Measurements from ENCODE around the gene OTOG.
"Not testable (repeated sequence)": the region's sequence is repeated elsewhere in the genome, so short reads cannot be mapped to it uniquely, and the experiment has no call there.

Gene OTOG

GRCh38 chr11:17613428-17613962, 66.4 kb downstream of the OTOG start:
- H3K36me3 ChIP-seq (ENCODE audit: control insufficient read depth, insufficient read depth, low read length), result no peaks in the 10 kb centered on the region
- peaks cover 3% of the 10 kb centered on the region; the same call in 1 of the 2 replicates for H3K27me3 ChIP-seq (ENCODE audit: control insufficient read depth, insufficient read depth, low read length)
- no peak overlapping the region for H3K4me3 ChIP-seq (ENCODE audit: low read depth, low read length)
- no peak overlapping the region for H3K27ac ChIP-seq (ENCODE audit: low read depth, low read length)
- H3K9me3 ChIP-seq (ENCODE audit: control insufficient read depth, insufficient read depth, low read depth, low read length), result no peaks in the 10 kb centered on the region
- no peak overlapping the region for H3K9ac ChIP-seq (ENCODE audit: low read length)
- no peaks in the 10 kb centered on the region for H3K4me1 ChIP-seq (ENCODE audit: control insufficient read depth, insufficient read depth, low read length)

GRCh38 chr11:17613983-17614382, 66.9 kb downstream of the OTOG start:
- Histone ChIP-seq H3K27ac (ENCODE audit: low read depth, low read length) (no peak overlapping the region), H3K9me3 (ENCODE audit: control insufficient read depth, insufficient read depth, low read depth, low read length) (no peaks in the 10 kb centered on the region), H3K9ac (ENCODE audit: low read length) (no peak overlapping the region), H3K4me3 (ENCODE audit: low read depth, low read length) (no peak overlapping the region), H3K36me3 (ENCODE audit: control insufficient read depth, insufficient read depth, low read length) (no peaks in the 10 kb centered on the region), H3K27me3 (ENCODE audit: control insufficient read depth, insufficient read depth, low read length) (peaks cover 3% of the 10 kb centered on the region; the same call in 1 of the 2 replicates), H3K4me1 (ENCODE audit: control insufficient read depth, insufficient read depth, low read length) (no peaks in the 10 kb centered on the region)

GRCh38 chr11:17622711-17623110, 75.7 kb downstream of the OTOG start:
- H3K27me3 ChIP-seq (ENCODE audit: control insufficient read depth, insufficient read depth, low read length), result peaks cover 19% of the 10 kb centered on the region

GRCh38 chr11:17629113-17629512, 82.1 kb downstream of the OTOG start:
- peaks cover 26% of the 10 kb centered on the region for H3K27me3 ChIP-seq (ENCODE audit: control insufficient read depth, insufficient read depth, low read length)
- H3K36me3 ChIP-seq (ENCODE audit: control insufficient read depth, insufficient read depth, low read length), result no peaks in the 10 kb centered on the region
- H3K9me3 ChIP-seq (ENCODE audit: control insufficient read depth, insufficient read depth, low read depth, low read length), result no peaks in the 10 kb centered on the region
- peaks cover 3% of the 10 kb centered on the region; the same call in 1 of the 2 replicates for H3K4me1 ChIP-seq (ENCODE audit: control insufficient read depth, insufficient read depth, low read length)
- H3K27ac ChIP-seq (ENCODE audit: low read depth, low read length), result no peak overlapping the region
- H3K9ac ChIP-seq (ENCODE audit: low read length), result no peak overlapping the region
- no peak overlapping the region for H3K4me3 ChIP-seq (ENCODE audit: low read depth, low read length)

More at GRCh38 chr11:17622711-17623110, 75.7 kb downstream of the OTOG start:
- H3K36me3 ChIP-seq (ENCODE audit: control insufficient read depth, insufficient read depth, low read length); H3K9ac ChIP-seq (ENCODE audit: low read length); H3K9me3 ChIP-seq (ENCODE audit: control insufficient read depth, insufficient read depth, low read depth, low read length); H3K4me1 ChIP-seq (ENCODE audit: control insufficient read depth, insufficient read depth, low read length); H3K27ac ChIP-seq (ENCODE audit: low read depth, low read length); H3K4me3 ChIP-seq (ENCODE audit: low read depth, low read length): not testable (repeated sequence)

GRCh38 chr11:17630936-17631335, 83.9 kb downstream of the OTOG start:
- no peaks in the 10 kb centered on the region for H3K36me3 ChIP-seq (ENCODE audit: control insufficient read depth, insufficient read depth, low read length)
- peaks cover 16% of the 10 kb centered on the region; the same call in 1 of the 2 replicates for H3K27me3 ChIP-seq (ENCODE audit: control insufficient read depth, insufficient read depth, low read length)
- no peak overlapping the region for H3K4me3 ChIP-seq (ENCODE audit: low read depth, low read length)
- H3K9me3 ChIP-seq (ENCODE audit: control insufficient read depth, insufficient read depth, low read depth, low read length), result no peaks in the 10 kb centered on the region
- H3K9ac ChIP-seq (ENCODE audit: low read length), result no peak overlapping the region
- H3K27ac ChIP-seq (ENCODE audit: low read depth, low read length), result no peak overlapping the region
- H3K4me1 ChIP-seq (ENCODE audit: control insufficient read depth, insufficient read depth, low read length), result peaks cover 3% of the 10 kb centered on the region; the same call in 1 of the 2 replicates

GRCh38 chr11:17631702-17632365, 84.8 kb downstream of the OTOG start:
- peaks cover 12% of the 10 kb centered on the region; the same call in 1 of the 2 replicates for H3K27me3 ChIP-seq (ENCODE audit: control insufficient read depth, insufficient read depth, low read length)
- no peaks in the 10 kb centered on the region for H3K9me3 ChIP-seq (ENCODE audit: control insufficient read depth, insufficient read depth, low read depth, low read length)
- no peak overlapping the region for H3K9ac ChIP-seq (ENCODE audit: low read length)
- H3K4me3 ChIP-seq (ENCODE audit: low read depth, low read length), result no peak overlapping the region
- peaks cover 3% of the 10 kb centered on the region; the same call in 1 of the 2 replicates for H3K4me1 ChIP-seq (ENCODE audit: control insufficient read depth, insufficient read depth, low read length)
- H3K36me3 ChIP-seq (ENCODE audit: control insufficient read depth, insufficient read depth, low read length), result no peaks in the 10 kb centered on the region
- H3K27ac ChIP-seq (ENCODE audit: low read depth, low read length), result no peak overlapping the region

GRCh38 chr11:17633279-17633986, 86.4 kb downstream of the OTOG start:
- peaks cover 5% of the 10 kb centered on the region; the same call in 1 of the 2 replicates for H3K27me3 ChIP-seq (ENCODE audit: control insufficient read depth, insufficient read depth, low read length)
- no peak overlapping the region for H3K9ac ChIP-seq (ENCODE audit: low read length)
- no peaks in the 10 kb centered on the region for H3K9me3 ChIP-seq (ENCODE audit: control insufficient read depth, insufficient read depth, low read depth, low read length)
- no peaks in the 10 kb centered on the region for H3K36me3 ChIP-seq (ENCODE audit: control insufficient read depth, insufficient read depth, low read length)
- H3K4me1 ChIP-seq (ENCODE audit: control insufficient read depth, insufficient read depth, low read length), result peaks cover 3% of the 10 kb centered on the region; the same call in 1 of the 2 replicates
- no peak overlapping the region for H3K4me3 ChIP-seq (ENCODE audit: low read depth, low read length)
- no peak overlapping the region for H3K27ac ChIP-seq (ENCODE audit: low read depth, low read length)

- no peaks in the 10 kb centered on the region for H3K36me3 ChIP-seq (ENCODE audit: control insufficient read depth, insufficient read depth, low read length)
- H3K4me1 ChIP-seq (ENCODE audit: control insufficient read depth, insufficient read depth, low read length), result peaks cover 3% of the 10 kb centered on the region; the same call in 1 of the 2 replicates
- no peak overlapping the region for H3K4me3 ChIP-seq (ENCODE audit: low read depth, low read length)
- H3K27me3 ChIP-seq (ENCODE audit: control insufficient read depth, insufficient read depth, low read length), result no peaks in the 10 kb centered on the region; the same call in 1 of the 2 replicates
- H3K27ac ChIP-seq (ENCODE audit: low read depth, low read length), result no peak overlapping the region
- no peaks in the 10 kb centered on the region for H3K9me3 ChIP-seq (ENCODE audit: control insufficient read depth, insufficient read depth, low read depth, low read length)
- H3K9ac ChIP-seq (ENCODE audit: low read length), result no peak overlapping the region
Measured at GRCh38 chr11:17633987-17634775, 87.1 kb downstream of the OTOG start.

- H3K4me1 ChIP-seq (ENCODE audit: control insufficient read depth, insufficient read depth, low read length), result peaks cover 3% of the 10 kb centered on the region; the same call in 1 of the 2 replicates
- no peak overlapping the region for H3K27ac ChIP-seq (ENCODE audit: low read depth, low read length)
- H3K9ac ChIP-seq (ENCODE audit: low read length), result no peak overlapping the region
- H3K9me3 ChIP-seq (ENCODE audit: control insufficient read depth, insufficient read depth, low read depth, low read length), result no peaks in the 10 kb centered on the region
- no peaks in the 10 kb centered on the region for H3K36me3 ChIP-seq (ENCODE audit: control insufficient read depth, insufficient read depth, low read length)
- no peak overlapping the region for H3K4me3 ChIP-seq (ENCODE audit: low read depth, low read length)
- H3K27me3 ChIP-seq (ENCODE audit: control insufficient read depth, insufficient read depth, low read length), result no peaks in the 10 kb centered on the region; the same call in 1 of the 2 replicates
Measured at GRCh38 chr11:17634776-17635550, 87.9 kb downstream of the OTOG start.

- Histone ChIP-seq H3K4me1 (ENCODE audit: control insufficient read depth, insufficient read depth, low read length) (peaks cover 3% of the 10 kb centered on the region; the same call in 1 of the 2 replicates), H3K27me3 (ENCODE audit: control insufficient read depth, insufficient read depth, low read length) (no peaks in the 10 kb centered on the region; the same call in 1 of the 2 replicates), H3K9ac (ENCODE audit: low read length) (no peak overlapping the region), H3K9me3 (ENCODE audit: control insufficient read depth, insufficient read depth, low read depth, low read length) (no peaks in the 10 kb centered on the region), H3K36me3 (ENCODE audit: control insufficient read depth, insufficient read depth, low read length) (no peaks in the 10 kb centered on the region), H3K4me3 (ENCODE audit: low read depth, low read length) (no peak overlapping the region), H3K27ac (ENCODE audit: low read depth, low read length) (no peak overlapping the region)
Measured at GRCh38 chr11:17635551-17635938, 88.5 kb downstream of the OTOG start.
